B cell (primary cell): ENCODE results near the gene VTI1A. TPM values are rescaled to one million over a fixed set of nuclear protein-coding genes. Genes with fewer than 3 reads are reported as not detected.

Experiments
- ATAC-seq: fragments of 200-7000 bp; cut with Tn5 transposase; one replicate; pipeline ENCODE4 v1.10.0; 2021; ENCODE audit warnings: low read depth, mild to moderate bottlenecking, moderate number of reproducible peaks, moderate library complexity
- CTCF ChIA-PET: fragments of 350-600 bp; sonication (Branson Sonifier 250); formaldehyde crosslinking; loops from one replicate; lab custom pipeline; 2021; ENCODE audit warnings: antibody characterized with exemption, inconsistent platforms; lab: Charles Lee
- POLR2A ChIA-PET: fragments of 350-600 bp; sonication (Branson Sonifier 250); formaldehyde crosslinking; loops from one replicate; lab custom pipeline; 2021; ENCODE audit warnings: antibody characterized with exemption; lab: Charles Lee
- DNase-seq: peaks from one replicate; pipeline ENCODE4 v3.0.0; 2013
- H2AFZ ChIP-seq: 2 replicates; pipeline ENCODE4 v1.6.1; 2012; ENCODE audit warnings: mild to moderate bottlenecking, low read depth, low read length; ENCODE audit not compliant: insufficient read depth, poor library complexity, severe bottlenecking
- H3K27ac ChIP-seq, 2 donors: 1 replicate in 1 of 2; 2 replicates in 1 of 2; pipeline ENCODE4 v1.5.1; 2012 to 2013; ENCODE audit warnings: low read length in 2 of 2, mild to moderate bottlenecking in 2 of 2, moderate library complexity in 1 of 2
- H3K27me3 ChIP-seq, 4 experiments: fragments of 200-600 bp in 1 of 4; sonication (generic) in 1 of 4; replicated peaks in 1 of 4; 1 replicate in 2 of 4; 2 replicates in 2 of 4; pipeline versions ENCODE4 v1.6.1 to v1.7.0; 2013 to 2016; ENCODE audit warnings: low read length in 3 of 4, mild to moderate bottlenecking in 2 of 4, mixed read lengths in 1 of 4, moderate library complexity in 1 of 4; ENCODE audit not compliant: insufficient read depth in 4 of 4, control insufficient read depth in 3 of 4; ENCODE audit errors: control extremely low read depth in 1 of 4
- H3K36me3 ChIP-seq, 2 experiments: replicated peaks in 1 of 2; 1 replicate in 1 of 2; 2 replicates in 1 of 2; pipeline versions ENCODE4 v1.6.1 to v1.7.1; 2013; ENCODE audit warnings: low read length in 1 of 2; ENCODE audit not compliant: insufficient read depth in 2 of 2, control insufficient read depth in 1 of 2; ENCODE audit errors: control extremely low read depth in 1 of 2, extremely low read depth in 1 of 2
- H3K4me1 ChIP-seq, 2 donors: fragments of 200-600 bp in 1 of 2; sonication (generic) in 1 of 2; 1 replicate in 1 of 2; 2 replicates in 1 of 2; pipeline versions ENCODE4 v1.5.1 to v1.6.1; 2013 to 2017; ENCODE audit warnings: low read length in 2 of 2; ENCODE audit not compliant: control insufficient read depth in 2 of 2, insufficient read depth in 2 of 2
- H3K4me2 ChIP-seq: replicated peaks from 2 replicates; pipeline ENCODE3; 2012; ENCODE audit warnings: mild to moderate bottlenecking, low read depth, low read length; ENCODE audit not compliant: poor library complexity, severe bottlenecking
- H3K4me3 ChIP-seq, 5 experiments: fragments of 200-600 bp in 1 of 5; sonication (generic) in 1 of 5; 1 replicate in 3 of 5; 2 replicates in 2 of 5; pipeline versions ENCODE4 v1.5.1 to v1.7.0; 2011 to 2016; ENCODE audit warnings: low read length in 4 of 5, mild to moderate bottlenecking in 4 of 5, low read depth in 2 of 5, control low read depth in 1 of 5, moderate library complexity in 1 of 5; ENCODE audit not compliant: insufficient read depth in 1 of 5; ENCODE audit errors: control extremely low read depth in 1 of 5, extremely low read depth in 1 of 5
- H3K79me2 ChIP-seq: fragments of 200-600 bp; sonication (generic); one replicate; pipeline ENCODE4 v1.6.0; 2016; ENCODE audit warnings: low read length; ENCODE audit not compliant: control insufficient read depth, insufficient read depth
- H3K9ac ChIP-seq: fragments of 200-600 bp; sonication (generic); 2 replicates; pipeline ENCODE4 v1.6.1; 2017; ENCODE audit warnings: mild to moderate bottlenecking, low read length, moderate library complexity
- H3K9me3 ChIP-seq, 3 donors: one replicate each; pipeline versions ENCODE4 v1.6.1 to v1.7.1; 2013; ENCODE audit warnings: low read length in 2 of 3; ENCODE audit not compliant: control insufficient read depth in 2 of 3, insufficient read depth in 1 of 3; ENCODE audit errors: control extremely low read depth in 1 of 3
- H4K20me1 ChIP-seq: 2 replicates; pipeline ENCODE4 v1.6.0; 2012; ENCODE audit warnings: mild to moderate bottlenecking, low read length; ENCODE audit not compliant: insufficient read depth, control insufficient read depth, poor library complexity, severe bottlenecking
- H3K27ac Mint-ChIP-seq: one replicate; pipeline ENCODE4 v1.8.0; 2021; ENCODE audit warnings: mixed read lengths
- H3K27me3 Mint-ChIP-seq: one replicate; pipeline ENCODE4 v1.8.0; 2021; ENCODE audit warnings: mixed read lengths
- H3K4me1 Mint-ChIP-seq: one replicate; pipeline ENCODE4 v1.8.0; 2021; ENCODE audit warnings: mixed read lengths
- H3K4me3 Mint-ChIP-seq: one replicate; pipeline ENCODE4 v1.8.0; 2021; ENCODE audit warnings: mixed read lengths
- H3K9me3 Mint-ChIP-seq: one replicate; pipeline ENCODE4 v1.8.0; 2022; ENCODE audit warnings: mixed read lengths; ENCODE audit not compliant: insufficient read depth
- CTCF ChIP-seq: fragments of 200-600 bp; IDR thresholded peaks from one replicate; pipeline ENCODE4 v1.8.0; 2022; ENCODE audit warnings: antibody characterized with exemption, mild to moderate bottlenecking
- EZH2 ChIP-seq: IDR thresholded peaks from 2 replicates; pipeline ENCODE4 v1.6.1; 2012; ENCODE audit warnings: borderline replicate concordance, low read depth, mild to moderate bottlenecking, moderate library complexity, low read length; ENCODE audit not compliant: insufficient read depth, poor library complexity, severe bottlenecking
- WGBS: methylation state at CpG from one replicate; pipeline ENCODE4 v1.1.5; 2013; ENCODE audit warnings: missing lambda C conversion rate; ENCODE audit not compliant: insufficient coverage; 5-methylcytosine and 5-hydroxymethylcytosine counted together
- intact Hi-C: fragments of 100-400 bp; cut with micrococcal nuclease; formaldehyde crosslinking; loops from one replicate; pipeline ENCODE4 v1.10.0; 2022
- polyA plus RNA-seq: library from polyadenylated mRNA; depleted of rRNA; stranded (reverse); fragments of >200 nt; gene quantifications from 2 replicates; pipeline ENCODE4 v1.2.3, GENCODE V29; 2012
- total RNA-seq, 2 donors: library from RNA; stranded (reverse); fragments of 120-200 nt in 1 of 2; gene quantifications; 1 replicate in 1 of 2; 2 replicates in 1 of 2; pipeline versions ENCODE4 v1.2.3 to v1.2.4, GENCODE V29; 2013 to 2022

Gene VTI1A
- total and polyA plus RNA-seq, 2 donors (not counting 1 experiment from before 2014, with no cell fraction given): 20.0 to 84.1 TPM

DNA sequence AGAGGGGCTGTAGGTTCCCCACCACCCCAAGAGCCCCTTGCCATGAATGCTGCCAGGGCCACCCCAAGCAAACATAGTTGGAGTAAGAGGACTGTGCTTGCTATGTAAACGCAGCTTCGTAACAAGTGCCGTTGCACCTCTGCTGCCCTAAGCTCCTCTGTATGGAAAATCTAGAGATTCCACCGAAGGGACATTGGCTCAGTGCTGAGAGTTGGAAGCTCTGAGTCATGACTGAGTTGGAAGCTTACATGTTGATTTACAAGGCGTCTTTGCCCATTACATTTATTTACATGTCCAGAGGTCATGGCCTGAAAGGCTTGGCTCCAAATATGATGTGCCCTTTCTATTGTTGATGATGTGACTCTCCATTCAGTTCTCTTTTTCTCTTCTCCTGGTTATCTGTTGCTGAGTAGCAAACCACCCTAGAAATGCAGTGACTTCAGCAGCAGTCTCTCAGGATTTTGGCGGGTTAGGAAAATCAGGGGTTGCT lies 270.0 kb downstream of the VTI1A start:
- ChIA-PET POLR2A (no interaction called here), CTCF (no interaction called here)
- intact Hi-C loops: no loop called here
- H3K4me1 ChIP-seq: no peaks in the 10 kb centered on the region
- no peak overlapping the region for H2AFZ ChIP-seq
- no peak overlapping the region for H3K4me3 ChIP-seq
- DNase-seq (no peak), ATAC-seq (no peak)
- Mint-ChIP-seq H3K4me1 (no peaks in the 10 kb centered on the region), H3K27me3 (no peaks in the 10 kb centered on the region), H3K4me3 (no peak overlapping the region), H3K27ac (no peak overlapping the region), H3K9me3 (no peaks in the 10 kb centered on the region)
- H3K36me3 ChIP-seq: peaks cover 2 to 10% of the 10 kb centered on the region in 2 experiments
- H3K79me2 ChIP-seq: no peaks in the 10 kb centered on the region
- H3K9me3 ChIP-seq: no peaks in the 10 kb centered on the region
- TF ChIP-seq CTCF: no peak
- TF ChIP-seq EZH2: no peak
- WGBS: 100% methylated on average over 4 of the region's 6 CpGs
- no peaks in the 10 kb centered on the region for H3K27me3 ChIP-seq
- H4K20me1 ChIP-seq: no peaks in the 10 kb centered on the region
- H3K9ac ChIP-seq: no peak overlapping the region
- no peak overlapping the region for H3K27ac ChIP-seq
- no peak overlapping the region for H3K4me2 ChIP-seq

GRCh38 chr10:112720178-112720577 lies 273.2 kb downstream of the VTI1A start:
- DNase-seq (no peak), ATAC-seq (no peak)
- intact Hi-C loops: loop anchor here (5.0 kb wide), 1 partner anchor 842 kb away; no protein-coding TSS in a partner anchor
- H3K4me1 Mint-ChIP-seq: no peaks in the 10 kb centered on the region
- Histone ChIP-seq H3K9ac (no peak overlapping the region), H3K36me3 (peaks cover 0 to 2% of the 10 kb centered on the region in 2 experiments), H3K4me2 (no peak overlapping the region), H3K4me3 (no peak overlapping the region), H3K79me2 (no peaks in the 10 kb centered on the region), H2AFZ (no peak overlapping the region), H3K27me3 (no peaks in the 10 kb centered on the region), H3K27ac (no peak overlapping the region), H3K9me3 (no peaks in the 10 kb centered on the region), H4K20me1 (no peaks in the 10 kb centered on the region), H3K4me1 (no peaks in the 10 kb centered on the region)
- POLR2A ChIA-PET: no interaction called here
- no peak overlapping the region for H3K27ac Mint-ChIP-seq
- H3K9me3 Mint-ChIP-seq: no peaks in the 10 kb centered on the region
- CTCF ChIA-PET: no interaction called here
- H3K4me3 Mint-ChIP-seq: no peak overlapping the region
- no peaks in the 10 kb centered on the region for H3K27me3 Mint-ChIP-seq
- TF ChIP-seq CTCF (no peak), EZH2 (no peak)
